Right lobe of liver (tissue), 6 donors: ENCODE data around the gene IKZF5. TPM values are rescaled to one million over a fixed set of nuclear protein-coding genes. Genes with fewer than 3 reads are reported as not detected.
A peak's percentile ranks its signal among the peaks of the same experiment; 100 is the strongest.

Experiments
- ATAC-seq, 4 donors: fragments of 200-7000 bp; cut with Tn5 transposase; one replicate each; pipeline ENCODE4 v1.9.1; 2020; ENCODE audit warnings: mild to moderate bottlenecking in 4 of 4, moderate library complexity in 4 of 4
- DNase-seq, 3 donors: peaks; one replicate each; pipeline ENCODE4 v3.0.0-alpha.2; 2020
- H3K27ac ChIP-seq, 3 donors: fragments of 200-600 bp; one replicate each; pipeline ENCODE4 v1.8.0; 2022
- H3K27me3 ChIP-seq, 2 donors: fragments of 200-600 bp; one replicate each; pipeline ENCODE4 v1.8.0; 2022
- H3K36me3 ChIP-seq, 4 donors: fragments of 200-600 bp; sonication (generic) in 1 of 4; one replicate each; pipeline versions ENCODE4 v1.5.1 to v1.8.0; 2017 to 2022; ENCODE audit warnings: control low read depth in 1 of 4
- H3K4me1 ChIP-seq, 4 donors: fragments of 200-600 bp; sonication (generic) in 1 of 4; one replicate each; pipeline versions ENCODE4 v1.5.1 to v1.8.0; 2017 to 2022; ENCODE audit warnings: control low read depth in 1 of 4
- H3K4me3 ChIP-seq, 3 donors: fragments of 200-600 bp; one replicate each; pipeline ENCODE4 v1.8.0; 2022
- H3K9me3 ChIP-seq, 4 donors: fragments of 200-600 bp; sonication (generic) in 1 of 4; one replicate each; pipeline versions ENCODE4 v1.5.1 to v1.8.0; 2017 to 2022; ENCODE audit warnings: control low read depth in 1 of 4
- POLR2A ChIP-seq: fragments of 450-650 bp; IDR thresholded peaks from one replicate; pipeline ENCODE4 v1.6.1; 2017; ENCODE audit warnings: antibody characterized with exemption, mild to moderate bottlenecking
- WGBS: methylation state at CpG from one replicate; pipeline ENCODE4 v1.1.6; 2018; ENCODE audit warnings: low coverage, low lambda C conversion rate; ENCODE audit not compliant: insufficient coverage; ENCODE audit errors: missing lambda C conversion rate; 5-methylcytosine and 5-hydroxymethylcytosine counted together
- intact Hi-C, 2 donors: fragments of 100-400 bp; cut with DNase I; formaldehyde crosslinking; loops; one replicate each; pipeline versions ENCODE4 v1.11.2 to v1.14.1; 2022
- total RNA-seq, 6 experiments: library from RNA; depleted of rRNA in 2 of 6; stranded (reverse); fragments of >200 nt in 2 of 6; fragmentation: NEBNext Ultra II Directional in 3 of 6; extraction: Animal tissue kit (Norgen Biotek cat#: 25700) in 3 of 6; gene quantifications; one replicate each; pipeline versions ENCODE4 v1.1.0 to v1.2.4, GENCODE V29; 2016 to 2023
- TF ChIP-seq, protein P1 (sequence below), 4 donors: fragments of 200-600 bp in 3 of 4; fragments of 450-650 bp in 1 of 4; IDR thresholded peaks; one replicate each; pipeline versions ENCODE4 v1.5.1 to v1.8.0; 2016 to 2022; ENCODE audit warnings: antibody characterized with exemption in 4 of 4, mild to moderate bottlenecking in 2 of 4
- donor health status: DM: no; HTN: yes; CAD: no.
- donor health status: DM: no; HTN: no; CAD: no.
- donor health status: DM: no; HTN: no; CAD: no.
- donor health status: DM: no; HTN: yes; CAD: no.
- donor health status: DM: no; HTN: yes; CAD: no.

Gene IKZF5
- total RNA-seq, 6 experiments from 2014 or later = 4.1 to 15.8 (median 8.3) TPM

- no peaks in the 10 kb centered on the region for H3K27me3 ChIP-seq
- no peak overlapping the region for H3K4me3 ChIP-seq
- intact Hi-C loops = no loop called here
- 50% methylated on average over 3 of the region's 3 CpGs for WGBS
- no peaks in the 10 kb centered on the region for H3K9me3 ChIP-seq
- peaks cover 0 to 49% (median 9%) of the 10 kb centered on the region in 4 donors for H3K4me1 ChIP-seq
- TF ChIP-seq, protein P1, sequence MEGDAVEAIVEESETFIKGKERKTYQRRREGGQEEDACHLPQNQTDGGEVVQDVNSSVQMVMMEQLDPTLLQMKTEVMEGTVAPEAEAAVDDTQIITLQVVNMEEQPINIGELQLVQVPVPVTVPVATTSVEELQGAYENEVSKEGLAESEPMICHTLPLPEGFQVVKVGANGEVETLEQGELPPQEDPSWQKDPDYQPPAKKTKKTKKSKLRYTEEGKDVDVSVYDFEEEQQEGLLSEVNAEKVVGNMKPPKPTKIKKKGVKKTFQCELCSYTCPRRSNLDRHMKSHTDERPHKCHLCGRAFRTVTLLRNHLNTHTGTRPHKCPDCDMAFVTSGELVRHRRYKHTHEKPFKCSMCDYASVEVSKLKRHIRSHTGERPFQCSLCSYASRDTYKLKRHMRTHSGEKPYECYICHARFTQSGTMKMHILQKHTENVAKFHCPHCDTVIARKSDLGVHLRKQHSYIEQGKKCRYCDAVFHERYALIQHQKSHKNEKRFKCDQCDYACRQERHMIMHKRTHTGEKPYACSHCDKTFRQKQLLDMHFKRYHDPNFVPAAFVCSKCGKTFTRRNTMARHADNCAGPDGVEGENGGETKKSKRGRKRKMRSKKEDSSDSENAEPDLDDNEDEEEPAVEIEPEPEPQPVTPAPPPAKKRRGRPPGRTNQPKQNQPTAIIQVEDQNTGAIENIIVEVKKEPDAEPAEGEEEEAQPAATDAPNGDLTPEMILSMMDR (IDR thresholded peaks at IDR 0.05) = no peak
- TF ChIP-seq POLR2A = no peak
- no peak for ATAC-seq
- H3K36me3 ChIP-seq = no peaks in the 10 kb centered on the region
- H3K27ac ChIP-seq = peak overlapping the region; percentile 13 to 97 (median 62)
- peak in 1 of 3 donors; percentile 53 for DNase-seq
Observed at GRCh38 chr10:123011987-123012386, 3.4 kb upstream of the IKZF5 start.

- WGBS = under 1% methylated on average over 22 of the region's 34 CpGs
- peak; percentile 43 to 60 (median 48) for DNase-seq
- intact Hi-C loops = no loop called here
Observed at GRCh38 chr10:123009105-123009820, 668 bp upstream of the IKZF5 start.

DNA sequence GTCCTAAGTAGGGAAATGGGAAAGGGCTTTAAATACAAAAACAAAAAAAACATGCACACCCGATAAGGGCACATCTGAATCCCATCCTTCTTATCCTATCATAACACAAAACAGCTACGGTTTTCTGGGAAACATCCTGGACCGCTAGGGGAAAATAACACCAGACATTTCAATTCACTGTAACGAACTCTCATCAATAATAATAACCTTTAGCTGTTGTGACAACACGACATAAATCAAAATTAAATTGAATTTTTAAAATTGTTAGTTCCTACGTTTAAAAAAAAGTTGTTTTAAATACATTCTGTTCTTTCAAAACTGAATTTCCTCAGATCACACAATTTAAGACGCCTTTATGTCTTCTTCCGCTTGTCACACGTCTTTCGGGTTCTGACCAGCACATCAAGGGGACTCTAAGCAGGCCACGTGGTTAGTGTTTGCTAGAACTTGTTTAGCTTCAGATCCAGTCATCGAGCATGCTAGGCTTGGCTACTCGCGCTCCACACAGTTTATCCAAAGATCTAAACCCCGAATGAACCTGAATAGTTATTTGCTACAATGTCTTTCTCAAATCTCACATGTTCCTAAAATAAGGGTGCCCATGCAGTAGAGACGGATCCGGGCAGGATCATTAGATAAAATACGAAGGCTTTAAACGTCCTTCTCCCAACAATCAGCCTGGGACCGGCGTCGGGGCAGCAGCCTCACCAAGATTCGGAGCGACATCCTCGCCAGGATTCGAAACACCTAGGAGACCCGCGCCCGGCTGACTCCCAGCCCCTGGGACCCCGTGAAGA lies 839 bp downstream of the IKZF5 start:
- no peaks in the 10 kb centered on the region for H3K36me3 ChIP-seq
- no peaks in the 10 kb centered on the region for H3K27me3 ChIP-seq
- ATAC-seq = peak; percentile 54 to 64 (median 58)
- peaks cover 0 to 48% (median 12%) of the 10 kb centered on the region in 4 donors for H3K4me1 ChIP-seq
- peak; percentile 55 to 68 (median 59) for DNase-seq
- H3K4me3 ChIP-seq = peak overlapping the region; percentile 90 to 99 (median 91)
- 2% methylated on average over 22 of the region's 30 CpGs for WGBS
- H3K27ac ChIP-seq = peak overlapping the region; percentile 94 to 97 (median 96)
- H3K9me3 ChIP-seq = no peaks in the 10 kb centered on the region
- no peak for TF ChIP-seq POLR2A
- TF ChIP-seq, protein P1 (IDR thresholded peaks at IDR 0.05) = no peak
- intact Hi-C loops = no loop called here

More at GRCh38 chr10:123009105-123009820, 668 bp upstream of the IKZF5 start:
- H3K27ac ChIP-seq = peak overlapping the region; percentile 84 to 97 (median 96)
- TF ChIP-seq POLR2A = no peak
- TF ChIP-seq, protein P1 (IDR thresholded peaks at IDR 0.05) = no peak
- H3K27me3 ChIP-seq = no peaks in the 10 kb centered on the region
- peak; percentile 6 to 33 (median 20) for ATAC-seq
- H3K9me3 ChIP-seq = no peaks in the 10 kb centered on the region
- no peaks in the 10 kb centered on the region for H3K36me3 ChIP-seq
- peaks cover 0 to 47% (median 12%) of the 10 kb centered on the region in 4 donors for H3K4me1 ChIP-seq
- peak overlapping the region; percentile 90 to 99 (median 91) for H3K4me3 ChIP-seq

GRCh38 chr10:123004298-123004697 lies 4.3 kb downstream of the IKZF5 start:
- Histone ChIP-seq H3K9me3 (no peaks in the 10 kb centered on the region), H3K27me3 (no peaks in the 10 kb centered on the region), H3K27ac (no peak overlapping the region), H3K4me1 (peaks cover 0 to 43% (median 9%) of the 10 kb centered on the region in 4 donors), H3K4me3 (no peak overlapping the region), H3K36me3 (no peaks in the 10 kb centered on the region)
- TF ChIP-seq, protein P1 (IDR thresholded peaks at IDR 0.05) = no peak
- no peak for TF ChIP-seq POLR2A
- ATAC-seq = no peak
- WGBS = 33% methylated on average over 2 of the region's 2 CpGs
- intact Hi-C loops = no loop called here
- no peak for DNase-seq
